DND-41 (cell line): ENCODE measurements around the gene EXT2.

Source experiments
- ATAC-seq: fragments of 200-7000 bp; cut with Tn5 transposase; 3 replicates; pipeline ENCODE4 v1.9.1; 2021; ENCODE audit warnings: low read depth; ENCODE audit not compliant: insufficient read depth
- DNase-seq: peaks from one replicate; pipeline ENCODE4 v3.0.0-alpha.2; 2020
- H2AFZ ChIP-seq: 2 replicates; pipeline ENCODE4 v1.6.0; 2012; ENCODE audit warnings: low read depth, low read length
- H3K27ac ChIP-seq: 2 replicates; pipeline ENCODE4 v1.5.1; 2012; ENCODE audit warnings: low read length, inconsistent platforms
- H3K27me3 ChIP-seq: fragments of 200-600 bp; sonication (generic); 2 replicates; pipeline ENCODE4 v1.6.0; 2012; ENCODE audit warnings: low read length, mild to moderate bottlenecking, inconsistent platforms; ENCODE audit not compliant: insufficient read depth, poor library complexity
- H3K36me3 ChIP-seq: 2 replicates; pipeline ENCODE4 v1.5.1; 2012; ENCODE audit warnings: low read length, inconsistent platforms; ENCODE audit not compliant: insufficient read depth
- H3K4me1 ChIP-seq: 2 replicates; pipeline ENCODE4 v1.5.1; 2012; ENCODE audit warnings: mild to moderate bottlenecking, low read length; ENCODE audit not compliant: insufficient read depth
- H3K4me2 ChIP-seq: 2 replicates; pipeline ENCODE4 v1.6.0; 2012; ENCODE audit warnings: mild to moderate bottlenecking, moderate library complexity, low read length, inconsistent platforms; ENCODE audit not compliant: insufficient read depth
- H3K4me3 ChIP-seq, 2 experiments: fragments of 200-600 bp in 1 of 2; shearing (Covaris generic) in 1 of 2; 2 replicates each; pipeline ENCODE4 v1.5.1; 2012 to 2016; ENCODE audit warnings: inconsistent platforms in 2 of 2, low read length in 2 of 2, mild to moderate bottlenecking in 2 of 2, low read depth in 1 of 2, moderate library complexity in 1 of 2
- H3K79me2 ChIP-seq: 2 replicates; pipeline ENCODE4 v1.6.0; 2012; ENCODE audit warnings: low read length, inconsistent platforms; ENCODE audit not compliant: insufficient read depth
- H3K9ac ChIP-seq: 2 replicates; pipeline ENCODE4 v1.6.0; 2012; ENCODE audit warnings: low read depth, mild to moderate bottlenecking, inconsistent platforms, low read length, moderate library complexity
- H3K9me3 ChIP-seq: 2 replicates; pipeline ENCODE4 v1.5.1; 2012; ENCODE audit warnings: low read length, moderate library complexity, mild to moderate bottlenecking, inconsistent platforms; ENCODE audit not compliant: insufficient read depth, severe bottlenecking
- H4K20me1 ChIP-seq: 2 replicates; pipeline ENCODE4 v1.6.0; 2012; ENCODE audit warnings: low read length; ENCODE audit not compliant: insufficient read depth
- EZH2 ChIP-seq: IDR thresholded peaks from 3 replicates; pipeline ENCODE4 v1.6.1; 2012; ENCODE audit warnings: borderline replicate concordance, low read depth, mild to moderate bottlenecking, moderate library complexity, low read length, inconsistent platforms; ENCODE audit not compliant: severe bottlenecking
- TF ChIP-seq, protein P1 (sequence below): IDR thresholded peaks from 2 replicates; pipeline ENCODE4 v1.5.1; 2012; ENCODE audit warnings: borderline replicate concordance, low read length, moderate library complexity, mild to moderate bottlenecking; ENCODE audit not compliant: poor library complexity, severe bottlenecking; ENCODE audit errors: extremely low read depth

Gene EXT2

DNA sequence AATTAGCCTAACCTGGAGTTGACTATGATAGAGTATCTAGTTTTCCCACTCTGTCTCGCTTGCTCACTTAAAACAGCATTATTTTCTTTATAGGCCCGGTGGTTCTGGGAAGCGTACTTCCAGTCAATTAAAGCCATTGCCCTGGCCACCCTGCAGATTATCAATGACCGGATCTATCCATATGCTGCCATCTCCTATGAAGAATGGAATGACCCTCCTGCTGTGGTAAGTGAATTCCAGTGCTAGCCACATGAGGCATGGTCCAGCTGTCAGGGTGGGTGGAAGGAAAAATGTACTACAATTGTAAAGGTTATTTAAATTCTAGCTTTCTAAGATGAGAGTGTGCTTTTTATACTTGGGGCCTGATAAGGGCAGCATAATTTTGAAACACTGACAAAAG lies 76.0 kb downstream of the EXT2 start:
- ATAC-seq, result no peak
- Histone ChIP-seq H3K27ac (no peak overlapping the region), H3K9ac (no peak overlapping the region), H3K4me1 (no peaks in the 10 kb centered on the region), H2AFZ (no peak overlapping the region), H3K79me2 (no peaks in the 10 kb centered on the region), H4K20me1 (0 out of 2 replicates have a peak, but pooled peaks cover 3% of the 10 kb centered on the region), H3K36me3 (peaks cover 9% of the 10 kb centered on the region; the same call in 1 of the 2 replicates), H3K4me2 (no peak overlapping the region), H3K9me3 (no peaks in the 10 kb centered on the region), H3K27me3 (no peaks in the 10 kb centered on the region), H3K4me3 (no peak overlapping the region)
- no peak for DNase-seq
- TF ChIP-seq EZH2, result no peak
- TF ChIP-seq, protein P1, sequence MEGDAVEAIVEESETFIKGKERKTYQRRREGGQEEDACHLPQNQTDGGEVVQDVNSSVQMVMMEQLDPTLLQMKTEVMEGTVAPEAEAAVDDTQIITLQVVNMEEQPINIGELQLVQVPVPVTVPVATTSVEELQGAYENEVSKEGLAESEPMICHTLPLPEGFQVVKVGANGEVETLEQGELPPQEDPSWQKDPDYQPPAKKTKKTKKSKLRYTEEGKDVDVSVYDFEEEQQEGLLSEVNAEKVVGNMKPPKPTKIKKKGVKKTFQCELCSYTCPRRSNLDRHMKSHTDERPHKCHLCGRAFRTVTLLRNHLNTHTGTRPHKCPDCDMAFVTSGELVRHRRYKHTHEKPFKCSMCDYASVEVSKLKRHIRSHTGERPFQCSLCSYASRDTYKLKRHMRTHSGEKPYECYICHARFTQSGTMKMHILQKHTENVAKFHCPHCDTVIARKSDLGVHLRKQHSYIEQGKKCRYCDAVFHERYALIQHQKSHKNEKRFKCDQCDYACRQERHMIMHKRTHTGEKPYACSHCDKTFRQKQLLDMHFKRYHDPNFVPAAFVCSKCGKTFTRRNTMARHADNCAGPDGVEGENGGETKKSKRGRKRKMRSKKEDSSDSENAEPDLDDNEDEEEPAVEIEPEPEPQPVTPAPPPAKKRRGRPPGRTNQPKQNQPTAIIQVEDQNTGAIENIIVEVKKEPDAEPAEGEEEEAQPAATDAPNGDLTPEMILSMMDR, result no peak

DNA sequence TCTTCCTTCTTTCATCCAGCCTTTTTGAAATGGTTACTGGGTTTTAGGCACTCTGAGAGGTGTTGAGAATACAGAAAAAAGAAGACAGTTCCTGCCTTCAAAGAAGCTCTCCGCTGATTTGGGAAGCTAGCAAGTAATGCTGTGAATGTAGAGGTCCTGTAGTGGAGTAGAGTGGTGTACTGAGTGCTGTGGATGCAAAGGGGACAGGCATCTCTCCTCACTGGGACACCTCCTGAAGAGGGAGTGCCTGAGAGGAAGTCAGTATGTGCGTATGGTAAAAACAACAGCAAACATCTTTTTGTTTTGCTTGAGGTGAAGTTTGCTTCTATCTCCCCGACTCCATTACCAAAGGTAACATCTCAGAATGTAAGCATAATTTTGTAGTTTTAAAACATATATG lies 77.5 kb downstream of the EXT2 start:
- Histone ChIP-seq H3K4me2 (no peak overlapping the region), H3K9ac (no peak overlapping the region), H3K27me3 (no peaks in the 10 kb centered on the region), H3K4me1 (no peaks in the 10 kb centered on the region), H3K9me3 (no peaks in the 10 kb centered on the region), H2AFZ (no peak overlapping the region), H4K20me1 (0 out of 2 replicates have a peak, but pooled peaks cover 3% of the 10 kb centered on the region), H3K27ac (no peak overlapping the region), H3K36me3 (peaks cover 9% of the 10 kb centered on the region; the same call in 1 of the 2 replicates), H3K79me2 (no peaks in the 10 kb centered on the region), H3K4me3 (no peak overlapping the region)
- no peak for TF ChIP-seq EZH2
- TF ChIP-seq, protein P1, result no peak
- no peak for DNase-seq
- no peak for ATAC-seq

DNA sequence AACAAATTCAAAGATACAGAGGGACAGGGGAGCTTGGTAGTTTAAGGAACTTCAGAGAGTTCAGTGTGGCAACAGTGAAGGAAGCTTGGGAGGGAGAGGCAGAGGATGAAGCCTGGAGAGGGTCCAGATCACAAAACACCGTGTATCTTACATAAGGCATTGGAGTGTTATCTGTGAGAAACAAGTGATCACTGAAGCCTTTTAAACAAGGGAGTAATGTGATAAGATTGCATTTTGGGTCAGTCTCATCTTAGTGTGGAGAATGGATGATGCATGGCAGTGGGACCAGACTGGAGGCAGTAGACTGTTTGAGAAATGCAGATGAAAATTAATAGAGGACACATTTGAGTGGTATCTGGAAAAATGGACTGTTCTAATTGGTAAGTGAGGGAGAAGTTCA lies 79.4 kb downstream of the EXT2 start:
- H3K79me2 ChIP-seq, result no peaks in the 10 kb centered on the region
- ATAC-seq, result no peak
- no peak overlapping the region for H3K27ac ChIP-seq
- H4K20me1 ChIP-seq, result peaks cover 6% of the 10 kb centered on the region; the same call in 1 of the 2 replicates
- no peak overlapping the region for H3K4me3 ChIP-seq
- no peak overlapping the region for H2AFZ ChIP-seq
- no peak overlapping the region for H3K9ac ChIP-seq
- no peak for DNase-seq
- H3K27me3 ChIP-seq, result no peaks in the 10 kb centered on the region
- no peak for TF ChIP-seq EZH2
- TF ChIP-seq, protein P1, result no peak
- H3K36me3 ChIP-seq, result peaks cover 9% of the 10 kb centered on the region; the same call in 1 of the 2 replicates
- H3K4me1 ChIP-seq, result no peaks in the 10 kb centered on the region
- no peak overlapping the region for H3K4me2 ChIP-seq
- no peaks in the 10 kb centered on the region for H3K9me3 ChIP-seq
